HG02852 (cell line): ENCODE results near the gene CAP2.
"Not testable (repeated sequence)": the region's sequence is repeated elsewhere in the genome, so short reads cannot be mapped to it uniquely, and the experiment has no call there.

Experiments used
- ATAC-seq: cut with Tn5 transposase; IDR thresholded peaks from one replicate; pipeline ENCODE4 v1.9.1; 2021; ENCODE audit warnings: mild to moderate bottlenecking, moderate library complexity; ENCODE audit not compliant: unreplicated experiment

Gene CAP2

DNA sequence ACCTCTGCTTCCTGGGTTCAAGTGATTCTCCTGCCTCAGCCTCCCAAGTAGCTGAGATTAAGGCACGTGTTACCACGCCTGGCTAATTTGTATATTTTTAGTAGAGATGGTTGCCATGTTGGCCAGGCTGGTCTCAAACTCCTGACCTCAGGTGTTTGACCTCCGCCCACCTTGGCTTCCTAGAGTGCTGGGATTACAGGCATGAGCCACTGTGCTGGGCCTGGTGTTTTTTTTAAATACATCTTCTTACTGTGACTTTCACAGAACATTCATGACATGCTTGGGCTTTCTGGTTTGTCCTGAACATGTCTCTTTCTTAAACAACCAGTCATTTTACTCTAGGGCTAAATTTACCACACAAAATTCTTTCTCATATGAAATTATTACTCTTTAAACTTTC is 172.0 kb downstream of the CAP2 start:
- no peak for ATAC-seq

DNA sequence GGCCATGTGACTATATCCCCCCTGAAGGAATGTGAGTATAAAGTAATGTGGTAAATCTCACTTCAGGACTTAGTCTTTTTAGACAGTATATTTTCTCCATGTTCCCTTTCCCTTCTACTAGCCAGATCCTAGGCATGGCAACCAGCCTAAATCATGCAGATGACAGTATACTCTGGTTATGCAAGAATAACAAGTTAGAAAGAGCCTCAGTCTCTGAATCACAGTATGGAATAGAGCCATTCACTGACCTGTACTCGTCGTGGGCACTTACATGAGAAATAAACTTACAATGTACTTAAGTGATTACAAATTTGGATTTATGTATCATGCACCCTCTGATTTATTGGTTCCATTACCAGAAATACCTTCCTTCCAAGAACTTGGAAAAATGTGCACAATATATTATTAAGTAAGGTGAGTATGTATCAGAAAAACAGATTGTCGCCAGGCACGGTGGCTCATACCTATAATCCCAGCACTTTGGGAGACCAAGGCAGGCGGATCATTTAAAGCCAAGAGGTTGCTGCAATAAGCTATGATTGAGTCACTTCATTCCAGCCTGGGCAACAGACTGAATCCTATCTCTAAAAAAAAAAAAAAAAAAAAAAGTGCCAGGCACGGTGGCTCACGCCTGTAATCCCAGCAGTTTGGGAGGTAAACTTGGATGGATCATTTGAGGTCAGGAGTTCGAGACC is 181.6 kb downstream of the CAP2 start:
- no peak for ATAC-seq

DNA sequence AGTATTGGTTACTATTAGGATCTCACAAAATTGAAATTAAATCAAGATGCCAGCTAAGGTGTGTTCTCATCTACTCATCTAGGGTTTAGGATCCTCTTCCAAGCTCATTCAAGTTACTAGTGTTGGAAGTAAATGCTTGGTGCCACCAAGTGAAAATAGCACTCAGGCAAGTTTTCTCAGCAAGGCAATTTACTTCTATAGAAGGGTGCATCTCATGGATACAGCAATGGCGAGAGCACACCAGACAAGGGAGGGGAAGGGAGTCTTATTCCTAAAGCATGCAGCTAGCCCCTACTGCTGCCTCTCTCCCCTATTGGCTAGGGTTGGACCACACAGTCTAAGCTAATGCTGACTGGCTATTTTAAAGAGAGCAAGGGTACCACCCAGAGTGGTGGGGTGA is 183.7 kb downstream of the CAP2 start:
- ATAC-seq: no peak

DNA sequence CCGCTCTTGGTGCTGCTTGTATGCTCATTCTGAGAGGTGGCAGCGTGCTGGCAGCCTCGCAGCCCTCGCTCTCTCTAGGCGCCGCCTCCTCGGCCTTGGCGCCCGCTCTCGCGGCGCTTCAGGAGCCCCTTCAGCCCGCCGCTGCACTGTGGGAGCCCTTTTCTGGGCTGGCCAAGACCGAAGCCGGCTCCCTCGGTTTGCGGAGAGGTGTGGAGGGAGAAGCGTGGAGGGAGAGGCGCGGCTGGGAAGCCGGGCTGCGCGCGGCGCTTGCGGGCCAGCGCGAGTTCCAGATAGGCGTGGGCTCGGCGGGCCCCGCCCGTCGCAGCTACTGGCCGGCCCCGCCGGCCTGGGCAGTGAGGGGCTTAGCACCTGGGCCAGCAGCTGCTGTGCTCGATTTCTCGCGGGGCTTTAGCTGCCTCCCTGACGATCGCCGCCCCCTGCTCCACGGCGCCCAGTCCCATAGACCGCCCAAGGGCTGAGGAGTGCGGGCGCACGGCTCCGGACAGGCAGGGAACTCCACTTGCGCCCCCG is 187.2 kb downstream of the CAP2 start:
- no peak for ATAC-seq

DNA sequence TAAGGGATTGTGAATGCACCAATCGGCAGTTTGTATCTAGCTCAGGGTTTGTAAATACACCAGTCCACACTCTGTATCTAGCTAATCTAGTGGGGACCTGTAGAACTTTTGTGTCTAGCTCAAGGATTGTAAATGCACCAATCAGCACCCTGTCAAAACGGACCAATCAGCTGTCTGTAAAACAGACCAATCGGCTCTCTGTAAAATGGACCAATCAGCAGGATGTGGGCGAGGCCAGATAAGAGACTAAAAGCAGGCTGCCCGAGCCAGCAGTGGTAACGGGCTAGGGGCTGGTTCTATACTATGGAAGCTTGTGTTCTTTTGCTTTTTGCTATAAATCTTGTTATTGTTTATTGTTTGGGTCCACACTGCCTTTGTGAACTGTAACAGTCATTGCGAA is 187.9 kb downstream of the CAP2 start:
- not testable (repeated sequence) for ATAC-seq

DNA sequence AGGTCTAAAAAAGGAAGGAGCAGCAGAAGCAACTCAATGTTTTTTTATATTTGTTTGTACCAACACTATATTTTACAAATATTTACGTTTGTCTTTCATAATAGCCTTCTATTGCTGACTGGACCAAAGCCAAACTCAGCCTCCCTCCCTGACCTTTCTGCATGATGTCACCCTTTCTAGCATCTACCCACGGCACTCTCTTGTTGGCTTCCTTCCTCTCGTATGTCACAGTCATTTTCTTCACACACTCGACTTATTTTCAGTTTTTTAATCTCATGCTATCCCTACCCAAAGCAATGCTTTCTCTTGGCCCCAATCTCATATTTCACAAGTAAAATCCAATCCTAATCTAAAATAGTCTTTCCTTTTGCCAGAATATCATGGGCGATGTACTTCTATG is 190.4 kb downstream of the CAP2 start:
- ATAC-seq: no peak

DNA sequence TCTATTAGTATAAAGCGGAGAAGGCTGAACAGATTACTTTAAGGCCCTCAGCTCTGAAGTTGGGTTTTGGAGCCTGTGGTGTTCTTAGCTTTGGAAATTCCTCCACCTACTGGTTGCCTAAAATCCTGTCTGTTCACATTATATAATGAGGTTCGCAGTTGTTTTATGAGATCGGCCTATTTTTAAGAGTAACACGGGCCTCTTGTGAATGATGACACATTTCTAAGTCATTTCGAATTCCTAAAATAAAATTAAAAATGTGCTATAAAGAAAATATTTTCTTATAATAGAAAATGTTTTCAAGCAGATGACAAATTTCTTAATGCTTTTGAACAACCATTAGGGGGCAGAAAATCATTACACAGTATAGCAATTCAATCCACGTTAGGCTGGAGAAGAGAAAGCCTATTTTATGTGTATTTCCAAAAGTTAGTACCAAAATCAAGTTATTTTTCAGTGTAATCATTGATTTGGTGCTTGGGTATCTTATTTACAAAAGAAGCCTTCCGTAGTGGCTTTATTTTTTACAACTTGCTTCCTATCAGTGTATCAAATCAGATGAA is 190.9 kb downstream of the CAP2 start:
- ATAC-seq: no peak

DNA sequence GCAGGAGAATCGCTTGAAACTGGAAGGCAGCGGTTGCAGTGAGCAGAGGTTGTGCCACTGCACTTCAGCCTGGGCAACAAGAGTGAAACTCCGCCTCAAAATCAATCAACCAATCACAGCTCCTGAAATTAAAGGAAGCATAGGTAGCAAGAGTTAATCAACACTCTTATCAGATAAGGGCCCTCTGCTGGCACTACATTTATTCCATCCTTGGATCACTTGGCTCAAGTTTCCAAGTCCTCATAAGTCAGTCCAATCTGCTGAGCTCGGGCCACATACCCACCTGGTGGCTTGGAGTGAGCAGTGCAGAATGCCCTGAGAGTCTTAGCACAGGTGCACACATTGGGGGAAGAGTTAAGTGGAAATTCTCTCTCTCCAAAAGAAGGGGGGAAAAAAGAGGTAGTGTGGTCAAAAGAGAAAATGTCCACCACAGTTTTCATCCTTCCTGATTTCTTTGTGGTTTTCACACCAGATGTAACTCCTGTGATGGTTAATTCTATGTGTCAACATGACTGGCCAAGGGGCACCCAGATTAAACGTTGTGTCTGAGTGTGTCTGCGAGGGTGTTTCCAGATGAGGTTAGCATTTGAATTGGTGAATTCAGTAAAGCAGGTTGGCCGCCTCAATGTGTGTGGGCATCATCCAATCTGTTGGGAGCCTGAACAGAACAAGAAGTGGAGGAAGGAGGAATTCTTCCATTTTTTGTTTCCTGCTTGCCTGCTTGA is 192.5 kb downstream of the CAP2 start:
- ATAC-seq: no peak

DNA sequence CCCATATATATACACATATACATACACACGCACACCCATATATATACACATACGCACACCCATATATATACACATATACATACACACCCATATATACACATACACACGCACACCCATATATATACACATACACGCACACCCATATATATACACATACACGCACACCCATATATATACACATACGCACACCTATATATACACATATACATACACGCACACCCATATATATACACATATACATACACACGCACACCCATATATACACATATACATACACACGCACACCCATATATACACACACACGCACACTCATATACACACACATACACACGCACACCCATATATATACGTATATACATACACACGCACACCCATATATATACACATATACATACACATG is 193.2 kb downstream of the CAP2 start:
- not testable (repeated sequence) for ATAC-seq

DNA sequence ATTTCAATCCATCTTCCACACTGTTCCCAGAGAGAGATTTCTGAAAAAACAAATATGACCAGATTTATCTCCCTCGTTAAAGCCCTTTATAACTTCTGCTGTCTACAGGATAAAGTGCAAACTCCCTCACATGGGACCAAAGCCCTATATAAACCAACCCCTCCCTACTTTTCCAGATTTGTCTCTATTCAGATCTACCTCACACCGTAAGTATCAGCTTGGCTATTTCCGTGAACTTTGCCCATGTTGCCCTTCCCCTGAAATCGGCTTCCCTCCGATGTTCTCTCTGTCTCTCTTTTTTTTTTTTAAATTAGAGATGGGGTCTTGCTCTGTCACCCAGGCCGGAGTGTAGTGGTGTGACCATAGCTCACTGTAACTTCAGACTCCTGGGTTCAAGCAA is 194.6 kb downstream of the CAP2 start:
- ATAC-seq: no peak

DNA sequence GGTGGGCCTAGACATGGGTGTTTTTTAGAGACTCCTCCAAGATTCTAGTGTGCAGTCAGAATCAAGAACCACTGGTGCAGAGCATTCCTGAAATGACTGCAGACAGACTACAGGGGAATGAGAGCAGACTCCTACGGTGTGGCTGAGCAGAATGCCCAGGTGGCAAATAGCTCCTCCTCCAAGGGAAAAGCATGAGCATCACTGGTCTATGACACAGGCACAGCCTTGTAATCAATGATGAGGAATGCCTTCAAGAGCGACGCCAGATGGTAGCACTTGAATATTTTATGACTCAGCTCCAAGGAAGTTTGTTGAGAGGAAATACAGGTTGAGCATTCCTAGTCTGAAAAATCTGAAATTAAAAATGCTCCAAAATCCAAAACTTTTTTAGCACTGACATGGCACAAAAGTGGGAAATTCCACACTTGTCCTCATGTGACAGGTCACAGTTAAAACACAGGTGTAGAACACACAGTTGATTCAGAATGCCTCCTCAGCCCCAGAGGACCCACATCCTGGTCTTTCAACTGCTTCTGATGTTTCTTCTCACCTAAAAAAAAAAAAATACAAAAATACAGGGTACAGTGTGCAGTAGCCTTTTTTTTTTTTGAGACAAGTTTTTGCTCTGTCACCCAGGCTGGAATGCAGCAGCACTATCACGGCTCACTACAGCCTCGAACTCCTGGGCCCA is 196.2 kb downstream of the CAP2 start:
- ATAC-seq: peak; percentile 67

DNA sequence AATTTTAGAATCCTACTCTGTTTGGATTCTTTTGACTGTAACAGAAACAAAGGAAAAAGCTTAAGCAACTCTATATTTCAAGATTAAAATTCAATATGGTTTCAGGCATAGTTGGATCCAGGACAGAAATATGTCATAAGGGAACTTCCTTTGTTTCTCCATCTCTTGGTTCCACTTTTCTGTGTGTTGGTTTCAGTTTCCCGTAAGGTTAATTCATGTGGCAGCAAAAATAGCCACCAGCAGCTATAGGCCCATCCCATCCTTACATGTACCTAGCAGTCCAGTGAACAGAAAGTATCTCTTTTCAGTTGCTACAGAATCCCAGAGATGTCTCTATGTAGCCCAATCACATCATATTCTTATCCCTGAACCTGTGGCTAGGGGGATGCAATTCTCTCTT is 197.9 kb downstream of the CAP2 start:
- no peak for ATAC-seq

DNA sequence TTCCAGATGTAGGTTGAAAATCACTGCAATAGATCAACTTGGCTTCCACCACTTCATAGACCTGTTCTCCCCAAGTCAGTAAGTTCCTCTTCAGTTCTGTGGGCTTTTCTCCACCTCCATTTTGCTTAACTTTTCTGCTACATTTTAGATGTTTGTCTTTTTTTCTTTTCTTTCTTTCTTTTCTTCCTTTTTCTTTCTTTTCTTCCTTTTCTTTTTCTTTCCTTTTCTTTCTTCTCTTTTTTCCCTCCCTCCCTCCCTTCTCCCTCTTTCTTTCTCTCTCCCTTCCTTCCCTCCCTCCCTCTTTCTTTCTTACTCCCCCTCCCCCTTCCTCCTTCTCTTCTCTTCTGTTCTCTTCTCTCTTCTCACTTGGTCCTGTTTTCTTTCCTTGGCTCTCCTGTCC is 199.9 kb downstream of the CAP2 start:
- no peak for ATAC-seq

DNA sequence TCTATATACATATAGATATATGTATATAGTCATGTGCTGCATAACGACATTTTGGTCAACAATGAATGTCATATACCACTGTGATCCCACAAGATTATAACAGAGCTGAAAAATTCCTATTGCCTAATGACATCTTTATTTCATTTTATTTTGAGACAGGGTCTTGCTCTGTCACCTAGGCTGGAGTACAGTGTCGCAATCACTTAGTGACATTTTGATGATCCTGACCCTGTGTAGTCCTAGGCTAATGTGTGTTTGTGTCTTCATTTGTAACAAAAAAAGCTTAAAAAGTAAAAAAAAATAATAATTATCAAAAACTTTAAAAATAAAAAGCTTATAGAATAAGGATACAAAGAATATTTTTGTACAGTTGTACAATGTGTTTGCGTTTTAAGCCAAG is 202.7 kb downstream of the CAP2 start:
- ATAC-seq: no peak

DNA sequence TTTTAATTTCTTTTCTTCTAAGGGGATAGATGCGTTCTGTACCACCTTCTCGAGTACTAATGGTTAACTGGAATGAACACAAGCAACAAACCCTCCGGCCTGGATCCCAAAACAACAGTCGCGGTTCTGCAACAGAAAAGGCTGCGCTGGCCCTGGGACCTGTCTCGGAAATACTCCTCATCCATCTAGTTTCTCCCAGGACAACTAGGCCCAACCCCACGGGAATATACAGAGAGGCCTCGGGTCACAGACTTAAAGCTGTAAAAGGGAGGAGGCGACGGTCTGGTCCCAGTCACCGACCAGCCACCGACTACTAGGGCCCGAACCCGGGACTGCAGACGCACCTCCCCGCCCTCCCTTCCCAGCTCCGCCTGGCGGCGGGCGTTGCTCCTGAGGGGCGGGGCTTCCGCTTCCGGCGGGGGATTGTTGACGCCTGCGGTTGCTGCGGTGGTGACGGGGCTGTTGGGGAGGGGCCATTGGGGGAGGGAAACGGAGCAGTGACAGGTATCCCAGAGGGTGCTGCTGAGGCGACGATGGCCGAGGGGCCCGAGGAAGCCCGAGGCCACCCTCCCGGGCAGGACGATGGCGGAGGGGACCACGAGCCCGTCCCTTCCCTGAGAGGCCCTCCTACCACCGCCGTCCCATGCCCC is 206.6 kb downstream of the CAP2 start, which contains the start of gene FAM8A1:
TSS of gene FAM8A1 (plus strand) at position 426 of the 650 bp plus-strand sequence. CDS start at position 534, 108 bp downstream.
- peak; percentile 88 for ATAC-seq

DNA sequence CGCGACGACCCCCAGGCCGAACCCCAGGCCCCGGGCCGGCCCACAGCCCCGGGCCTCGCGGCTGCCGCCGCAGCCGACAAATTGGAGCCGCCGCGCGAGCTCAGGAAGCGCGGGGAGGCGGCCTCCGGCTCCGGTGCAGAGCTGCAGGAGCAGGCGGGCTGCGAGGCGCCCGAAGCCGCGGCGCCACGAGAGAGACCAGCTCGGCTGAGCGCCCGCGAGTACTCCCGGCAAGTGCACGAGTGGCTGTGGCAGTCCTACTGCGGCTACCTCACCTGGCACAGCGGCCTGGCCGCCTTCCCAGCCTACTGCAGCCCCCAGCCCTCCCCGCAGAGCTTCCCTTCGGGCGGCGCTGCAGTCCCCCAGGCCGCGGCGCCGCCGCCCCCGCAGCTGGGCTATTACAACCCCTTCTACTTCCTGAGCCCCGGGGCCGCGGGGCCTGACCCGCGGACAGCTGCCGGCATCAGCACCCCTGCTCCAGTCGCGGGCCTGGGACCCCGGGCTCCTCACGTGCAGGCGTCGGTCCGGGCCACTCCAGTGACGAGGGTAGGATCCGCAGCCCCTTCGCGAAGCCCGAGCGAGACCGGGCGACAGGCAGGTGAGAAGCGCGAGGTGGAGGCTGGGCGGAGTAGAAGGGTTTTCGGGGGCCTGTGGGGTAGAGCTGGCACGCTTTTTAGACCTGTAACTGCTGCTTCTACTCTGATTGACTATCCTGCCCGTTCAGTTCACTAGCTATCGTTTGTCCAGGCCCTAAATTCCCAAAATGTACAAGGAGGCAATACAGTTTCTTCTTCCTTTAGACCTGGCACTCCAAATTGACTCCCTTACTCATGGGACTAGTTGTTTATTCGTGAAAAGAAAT is 207.4 kb downstream of the CAP2 start:
- peak; percentile 59 for ATAC-seq

DNA sequence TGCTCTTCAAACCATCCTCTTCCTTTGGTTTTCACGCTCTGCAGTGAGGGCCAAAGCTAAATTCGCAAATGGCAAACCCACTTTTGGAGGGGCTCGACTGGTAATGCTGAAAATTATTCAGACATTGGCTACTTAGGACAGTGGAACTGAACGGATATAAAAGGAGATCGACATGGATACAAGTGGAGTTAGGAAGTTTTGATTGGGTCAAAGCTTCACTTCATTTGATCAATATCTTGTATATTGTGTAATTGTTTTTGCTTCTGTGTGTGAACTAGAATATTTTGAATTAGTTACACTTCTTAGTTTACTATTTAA is 207.9 kb downstream of the CAP2 start:
- ATAC-seq: no peak

DNA sequence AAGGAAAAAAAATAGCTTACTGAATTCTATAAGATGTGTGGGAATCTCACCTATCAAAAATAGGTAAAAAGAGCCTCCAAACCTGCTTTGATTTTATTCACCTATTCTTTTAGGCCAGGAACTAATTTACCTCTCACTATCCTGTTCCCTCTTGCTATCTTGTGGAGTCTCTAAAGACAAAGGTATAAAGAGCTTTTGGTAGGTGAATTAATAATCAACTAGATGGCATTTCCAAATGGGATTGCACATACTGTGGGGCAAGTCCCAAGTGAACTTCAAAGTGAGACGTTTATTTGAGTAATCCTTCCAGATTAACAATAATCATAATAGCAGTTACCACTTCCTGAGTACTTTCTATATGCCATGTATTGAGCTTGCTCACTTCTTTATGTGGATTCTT is 209.5 kb downstream of the CAP2 start:
- no peak for ATAC-seq

DNA sequence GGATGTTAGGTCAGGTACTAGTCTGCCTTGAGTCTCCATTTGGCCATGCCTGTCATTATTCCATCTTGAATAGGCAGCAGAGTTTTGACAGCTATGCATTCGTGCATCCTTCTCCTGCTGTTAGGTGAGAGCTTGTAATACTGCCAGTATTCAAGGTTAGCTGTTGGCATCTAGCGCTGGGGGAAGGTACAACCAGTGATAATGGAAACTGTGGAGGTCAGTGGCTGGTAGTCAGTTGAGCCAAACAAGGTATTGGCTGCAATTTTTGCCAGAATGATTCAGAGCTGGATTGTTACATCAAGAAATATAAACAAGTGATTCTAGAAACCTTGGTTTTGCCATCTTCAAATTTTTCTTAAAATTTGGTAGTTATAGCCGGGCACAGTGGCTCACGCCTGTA is 213.2 kb downstream of the CAP2 start:
- ATAC-seq: no peak
